Naive B cell (primary cell): ENCODE measurements around the gene FGD2. TPM values are rescaled to one million over a fixed set of nuclear protein-coding genes. Genes with fewer than 3 reads are reported as not detected.

Source experiments
- ATAC-seq, 2 donors: fragments of 150-1000 bp; cut with Tn5 transposase; 2 replicates each; pipeline ENCODE4 v1.10.0; 2021; ENCODE audit warnings: low read depth in 2 of 2, mild to moderate bottlenecking in 2 of 2, moderate library complexity in 2 of 2
- DNase-seq: peaks from one replicate; pipeline ENCODE4 v3.0.0; 2022
- H3K27ac Mint-ChIP-seq, 6 donors: one replicate each; pipeline ENCODE4 v1.8.0; 2020 to 2022; ENCODE audit warnings: mild to moderate bottlenecking in 6 of 6, mixed read lengths in 6 of 6, moderate library complexity in 5 of 6, inconsistent platforms in 2 of 6
- H3K27me3 Mint-ChIP-seq, 3 donors: one replicate each; pipeline ENCODE4 v1.8.0; 2021 to 2022; ENCODE audit warnings: mixed read lengths in 3 of 3, mild to moderate bottlenecking in 1 of 3
- H3K36me3 Mint-ChIP-seq, 2 donors: one replicate each; pipeline ENCODE4 v1.8.0; 2020 to 2022; ENCODE audit warnings: mixed read lengths in 2 of 2, inconsistent platforms in 1 of 2, mild to moderate bottlenecking in 1 of 2
- H3K4me1 Mint-ChIP-seq, 3 donors: one replicate each; pipeline ENCODE4 v1.8.0; 2020 to 2022; ENCODE audit warnings: mixed read lengths in 3 of 3, inconsistent platforms in 1 of 3, mild to moderate bottlenecking in 1 of 3, moderate library complexity in 1 of 3
- H3K4me3 Mint-ChIP-seq, 8 donors: one replicate each; pipeline ENCODE4 v1.8.0; 2020 to 2022; ENCODE audit warnings: mild to moderate bottlenecking in 8 of 8, mixed read lengths in 8 of 8, moderate library complexity in 8 of 8, inconsistent platforms in 2 of 8
- H3K9me3 Mint-ChIP-seq, 7 donors: one replicate each; pipeline ENCODE4 v1.8.0; 2020 to 2022; ENCODE audit warnings: mixed read lengths in 7 of 7, mild to moderate bottlenecking in 5 of 7, inconsistent platforms in 2 of 7, moderate library complexity in 1 of 7
- polyA plus RNA-seq, 6 donors: library from polyadenylated mRNA; unstranded; fragments of 300-500 nt; fragmentation: Illumina TruSeq; gene quantifications; one replicate each; pipeline ENCODE4 v1.2.3, GENCODE V29; 2021; ENCODE audit warnings: low read depth in 6 of 6

The FGD2 gene
- polyA plus RNA-seq, 6 donors from 2014 or later, result 31.5 to 133 (median 69.2) TPM

- peaks cover 9 to 28% of the 10 kb centered on the region in 2 donors for H3K36me3 Mint-ChIP-seq
- H3K4me1 Mint-ChIP-seq, result peaks cover 37 to 39% (median 37%) of the 10 kb centered on the region in 3 donors
- no peak for DNase-seq
- H3K27ac Mint-ChIP-seq, result peak overlapping the region in 2 of 6 donors; percentile 61 to 83
- no peak overlapping the region for H3K4me3 Mint-ChIP-seq
- H3K9me3 Mint-ChIP-seq, result no peaks in the 10 kb centered on the region
- no peak for ATAC-seq
- no peaks in the 10 kb centered on the region for H3K27me3 Mint-ChIP-seq
Observed at GRCh38 chr6:37021356-37022129, 16.1 kb downstream of the FGD2 start.

- no peaks in the 10 kb centered on the region for H3K9me3 Mint-ChIP-seq
- H3K4me3 Mint-ChIP-seq, result no peak overlapping the region
- ATAC-seq, result no peak
- H3K4me1 Mint-ChIP-seq, result peaks cover 32 to 39% (median 35%) of the 10 kb centered on the region in 3 donors
- H3K27ac Mint-ChIP-seq, result peak overlapping the region in 3 of 6 donors; percentile 54 to 69 (median 58)
- H3K36me3 Mint-ChIP-seq, result peaks cover 9 to 28% of the 10 kb centered on the region in 2 donors
- no peak for DNase-seq
- H3K27me3 Mint-ChIP-seq, result no peaks in the 10 kb centered on the region
Observed at GRCh38 chr6:37022135-37022863, 16.8 kb downstream of the FGD2 start.

GRCh38 chr6:37024656-37025337 lies 19.3 kb downstream of the FGD2 start:
- H3K36me3 Mint-ChIP-seq, result peaks cover 9 to 36% of the 10 kb centered on the region in 2 donors

GRCh38 chr6:37025621-37026466 lies 20.4 kb downstream of the FGD2 start:
- H3K27ac Mint-ChIP-seq, result peak overlapping the region in 4 of 6 donors; percentile 46 to 89 (median 69)
- peaks cover 0 to 7% (median 4%) of the 10 kb centered on the region in 7 donors for H3K9me3 Mint-ChIP-seq
- no peak overlapping the region for H3K4me3 Mint-ChIP-seq
- peaks cover 17 to 40% of the 10 kb centered on the region in 2 donors for H3K36me3 Mint-ChIP-seq
- H3K27me3 Mint-ChIP-seq, result no peaks in the 10 kb centered on the region
- ATAC-seq (no peak), DNase-seq (no peak)
- H3K4me1 Mint-ChIP-seq, result peaks cover 11 to 24% (median 13%) of the 10 kb centered on the region in 3 donors

More at GRCh38 chr6:37024656-37025337, 19.3 kb downstream of the FGD2 start:
- ATAC-seq (no peak), DNase-seq (no peak)
- Mint-ChIP-seq H3K4me3 (no peak overlapping the region), H3K9me3 (no peaks in the 10 kb centered on the region), H3K4me1 (peaks cover 18 to 28% (median 20%) of the 10 kb centered on the region in 3 donors), H3K27me3 (no peaks in the 10 kb centered on the region), H3K27ac (peak overlapping the region in 5 of 6 donors; percentile 2 to 85 (median 46))

- ATAC-seq, result no peak
- Mint-ChIP-seq H3K27me3 (no peaks in the 10 kb centered on the region), H3K36me3 (peaks cover 17 to 40% of the 10 kb centered on the region in 2 donors), H3K4me1 (peaks cover 9 to 19% (median 11%) of the 10 kb centered on the region in 3 donors), H3K4me3 (no peak overlapping the region), H3K27ac (peak overlapping the region in 2 of 6 donors; percentile 65 to 66), H3K9me3 (peaks cover 0 to 7% (median 4%) of the 10 kb centered on the region in 7 donors)
- no peak for DNase-seq
Observed at GRCh38 chr6:37027036-37027720, 21.7 kb downstream of the FGD2 start.

- ATAC-seq, result no peak
- Mint-ChIP-seq H3K4me3 (no peak overlapping the region), H3K36me3 (peaks cover 13 to 39% of the 10 kb centered on the region in 2 donors), H3K27ac (peak overlapping the region in 1 of 6 donors; percentile 54), H3K4me1 (peaks cover 9 to 13% (median 12%) of the 10 kb centered on the region in 3 donors), H3K27me3 (no peaks in the 10 kb centered on the region), H3K9me3 (peaks cover 0 to 7% (median 4%) of the 10 kb centered on the region in 7 donors)
- no peak for DNase-seq
Observed at GRCh38 chr6:37027811-37028469, 22.5 kb downstream of the FGD2 start.

GRCh38 chr6:37029249-37029971 lies 24.0 kb downstream of the FGD2 start:
- Mint-ChIP-seq H3K4me1 (peaks cover 20 to 22% (median 20%) of the 10 kb centered on the region in 3 donors), H3K4me3 (no peak overlapping the region), H3K27ac (peak overlapping the region in 5 of 6 donors; percentile 1 to 85 (median 73)), H3K9me3 (peaks cover 0 to 7% (median 4%) of the 10 kb centered on the region in 7 donors), H3K36me3 (peaks cover 8 to 47% of the 10 kb centered on the region in 2 donors), H3K27me3 (no peaks in the 10 kb centered on the region)
- peak; percentile 34 for DNase-seq
- peak; percentile 61 to 76 for ATAC-seq

- Mint-ChIP-seq H3K27ac (peak overlapping the region in 1 of 6 donors; percentile 15), H3K36me3 (peaks cover 8 to 46% of the 10 kb centered on the region in 2 donors), H3K27me3 (no peaks in the 10 kb centered on the region), H3K4me3 (no peak overlapping the region), H3K4me1 (peaks cover 21 to 25% (median 23%) of the 10 kb centered on the region in 3 donors), H3K9me3 (peaks cover 0 to 7% (median 4%) of the 10 kb centered on the region in 7 donors)
- DNase-seq (no peak), ATAC-seq (no peak)
Observed at GRCh38 chr6:37030599-37030998, 25.1 kb downstream of the FGD2 start.

- DNase-seq (no peak), ATAC-seq (no peak)
- Mint-ChIP-seq H3K4me1 (peaks cover 21 to 23% (median 21%) of the 10 kb centered on the region in 3 donors), H3K27me3 (no peaks in the 10 kb centered on the region), H3K4me3 (no peak overlapping the region), H3K9me3 (peaks cover 0 to 7% (median 4%) of the 10 kb centered on the region in 7 donors), H3K36me3 (peaks cover 8 to 48% of the 10 kb centered on the region in 2 donors), H3K27ac (peak overlapping the region in 4 of 6 donors; percentile 43 to 79 (median 68))
Observed at GRCh38 chr6:37032239-37032638, 26.8 kb downstream of the FGD2 start.

GRCh38 chr6:37033255-37033654 lies 27.8 kb downstream of the FGD2 start:
- no peak for DNase-seq
- peaks cover 21 to 23% (median 21%) of the 10 kb centered on the region in 3 donors for H3K4me1 Mint-ChIP-seq
- peak overlapping the region in 2 of 6 donors; percentile 31 to 86 for H3K27ac Mint-ChIP-seq

More at GRCh38 chr6:37033255-37033654, 27.8 kb downstream of the FGD2 start:
- peak overlapping the region in 1 of 8 donors; percentile 50 for H3K4me3 Mint-ChIP-seq
- H3K27me3 Mint-ChIP-seq, result no peaks in the 10 kb centered on the region
- ATAC-seq, result no peak
- H3K36me3 Mint-ChIP-seq, result peaks cover 8 to 48% of the 10 kb centered on the region in 2 donors
- H3K9me3 Mint-ChIP-seq, result peaks cover 0 to 7% (median 4%) of the 10 kb centered on the region in 7 donors
